Adipocyte (in vitro differentiated cells): ENCODE data around the gene MYO18A.

Experiments
- DNase-seq: peaks from one replicate; pipeline ENCODE4 v3.0.0-alpha.2; 2015; ENCODE audit warnings: low read depth
- H3K27me3 ChIP-seq: replicated peaks from 2 replicates; pipeline ENCODE4 v1.7.0; 2013; ENCODE audit warnings: mild to moderate bottlenecking, low read length, moderate library complexity; ENCODE audit not compliant: control insufficient read depth, insufficient read depth
- H3K36me3 ChIP-seq: 2 replicates; pipeline ENCODE4 v1.7.0; 2013; ENCODE audit warnings: low read length, mild to moderate bottlenecking, moderate library complexity; ENCODE audit not compliant: control insufficient read depth, insufficient read depth, severe bottlenecking
- H3K4me1 ChIP-seq: 2 replicates; pipeline ENCODE4 v1.7.0; 2013; ENCODE audit warnings: mild to moderate bottlenecking, low read length, moderate library complexity; ENCODE audit not compliant: control insufficient read depth, insufficient read depth
- H3K4me3 ChIP-seq: 2 replicates; pipeline ENCODE4 v1.7.0; 2013; ENCODE audit warnings: mild to moderate bottlenecking, low read length, moderate library complexity
- H3K9ac ChIP-seq: 2 replicates; pipeline ENCODE4 v1.7.0; 2013; ENCODE audit warnings: mild to moderate bottlenecking, low read length, moderate library complexity
- H3K9me3 ChIP-seq: 2 replicates; pipeline ENCODE4 v1.7.0; 2013; ENCODE audit warnings: mild to moderate bottlenecking, low read length, moderate library complexity; ENCODE audit not compliant: control insufficient read depth

The MYO18A gene

GRCh38 chr17:29165261-29165660 is 14.9 kb downstream of the MYO18A start:
- Histone ChIP-seq H3K36me3 (peaks cover 8% of the 10 kb centered on the region), H3K4me1 (no peaks in the 10 kb centered on the region), H3K27me3 (no peaks in the 10 kb centered on the region), H3K9me3 (no peaks in the 10 kb centered on the region), H3K9ac (no peak overlapping the region), H3K4me3 (no peak overlapping the region)
- DNase-seq: no peak

DNA sequence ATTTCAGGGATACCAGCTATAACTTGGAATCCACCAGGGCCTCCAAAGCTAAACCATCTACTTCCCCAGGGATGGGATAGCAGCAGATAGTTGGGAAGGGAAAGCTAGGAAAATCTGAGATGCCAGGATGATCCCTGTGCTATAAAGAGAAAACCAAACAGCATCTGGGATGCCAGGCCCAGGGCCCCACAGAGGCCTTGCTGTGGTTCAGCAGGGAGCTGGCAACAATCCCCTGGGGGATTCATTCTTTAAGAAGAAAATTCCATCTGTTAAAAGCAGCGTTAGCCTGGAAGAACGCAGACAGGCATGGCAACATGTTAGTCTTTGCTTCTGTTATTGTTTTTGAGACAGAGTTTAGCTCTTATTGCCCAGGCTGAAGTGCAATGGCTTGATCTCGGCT is 16.6 kb downstream of the MYO18A start:
- Histone ChIP-seq H3K4me1 (no peaks in the 10 kb centered on the region), H3K9me3 (no peaks in the 10 kb centered on the region), H3K27me3 (no peaks in the 10 kb centered on the region), H3K36me3 (peaks cover 8% of the 10 kb centered on the region), H3K9ac (no peak overlapping the region), H3K4me3 (no peak overlapping the region)
- DNase-seq: peak; percentile 85

GRCh38 chr17:29162909-29163341 is 17.3 kb downstream of the MYO18A start:
- no peaks in the 10 kb centered on the region for H3K9me3 ChIP-seq
- H3K27me3 ChIP-seq: no peaks in the 10 kb centered on the region
- H3K4me3 ChIP-seq: no peak overlapping the region
- H3K4me1 ChIP-seq: no peaks in the 10 kb centered on the region
- H3K9ac ChIP-seq: no peak overlapping the region
- no peak for DNase-seq
- H3K36me3 ChIP-seq: peaks cover 8% of the 10 kb centered on the region

DNA sequence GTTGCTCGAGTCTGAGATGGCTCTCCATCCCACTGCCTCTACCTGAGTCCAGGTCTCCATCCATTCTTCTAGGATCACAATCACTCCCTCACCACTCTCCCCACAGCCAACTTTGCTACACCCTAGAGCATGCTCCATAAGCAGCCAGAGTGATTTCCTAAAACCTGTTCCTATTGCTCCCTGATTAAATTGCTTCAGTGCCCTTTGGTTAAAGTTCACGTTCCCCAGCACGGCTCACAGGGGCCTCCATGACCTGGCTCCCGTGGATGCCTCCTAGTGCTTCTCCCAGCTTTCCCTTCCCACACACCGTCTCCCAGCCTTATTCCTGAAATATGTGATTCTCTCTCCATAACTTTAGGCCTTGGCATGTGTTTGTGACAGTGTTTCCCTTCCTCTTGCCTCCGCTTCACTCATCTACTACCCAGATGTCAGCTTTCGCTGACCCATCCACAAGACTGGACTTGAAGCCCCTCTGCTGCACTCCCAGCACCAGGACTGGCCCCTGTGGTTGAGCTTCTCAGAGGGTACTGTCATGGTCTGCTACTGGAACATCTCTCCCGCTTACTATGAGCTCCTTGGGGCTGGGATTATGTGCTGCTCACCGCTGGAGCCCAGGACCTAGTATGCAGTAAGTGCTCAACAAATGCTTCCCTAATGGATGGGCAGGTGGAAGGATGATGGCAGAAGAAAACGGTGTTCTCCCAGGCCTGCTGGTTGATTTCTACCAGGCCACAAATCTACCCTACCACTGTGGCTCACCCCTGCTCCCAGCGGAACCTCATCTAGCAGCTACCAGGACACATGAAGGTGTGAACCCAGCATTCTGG is 17.9 kb downstream of the MYO18A start:
- Histone ChIP-seq H3K36me3 (peaks cover 8% of the 10 kb centered on the region), H3K9me3 (no peaks in the 10 kb centered on the region), H3K4me1 (no peaks in the 10 kb centered on the region), H3K9ac (no peak overlapping the region), H3K27me3 (no peaks in the 10 kb centered on the region), H3K4me3 (no peak overlapping the region)
- DNase-seq: no peak

GRCh38 chr17:29160253-29160652 is 19.9 kb downstream of the MYO18A start:
- no peak overlapping the region for H3K9ac ChIP-seq
- no peak overlapping the region for H3K4me3 ChIP-seq
- no peak for DNase-seq
- no peaks in the 10 kb centered on the region for H3K9me3 ChIP-seq
- H3K27me3 ChIP-seq: no peaks in the 10 kb centered on the region
- peaks cover under 1% of the 10 kb centered on the region for H3K36me3 ChIP-seq
- H3K4me1 ChIP-seq: peaks cover 11% of the 10 kb centered on the region

GRCh38 chr17:29159306-29159860 is 20.8 kb downstream of the MYO18A start:
- DNase-seq: peak; percentile 62
- Histone ChIP-seq H3K27me3 (no peaks in the 10 kb centered on the region), H3K9me3 (no peaks in the 10 kb centered on the region), H3K36me3 (no peaks in the 10 kb centered on the region), H3K9ac (no peak overlapping the region), H3K4me1 (peaks cover 20% of the 10 kb centered on the region), H3K4me3 (no peak overlapping the region)

DNA sequence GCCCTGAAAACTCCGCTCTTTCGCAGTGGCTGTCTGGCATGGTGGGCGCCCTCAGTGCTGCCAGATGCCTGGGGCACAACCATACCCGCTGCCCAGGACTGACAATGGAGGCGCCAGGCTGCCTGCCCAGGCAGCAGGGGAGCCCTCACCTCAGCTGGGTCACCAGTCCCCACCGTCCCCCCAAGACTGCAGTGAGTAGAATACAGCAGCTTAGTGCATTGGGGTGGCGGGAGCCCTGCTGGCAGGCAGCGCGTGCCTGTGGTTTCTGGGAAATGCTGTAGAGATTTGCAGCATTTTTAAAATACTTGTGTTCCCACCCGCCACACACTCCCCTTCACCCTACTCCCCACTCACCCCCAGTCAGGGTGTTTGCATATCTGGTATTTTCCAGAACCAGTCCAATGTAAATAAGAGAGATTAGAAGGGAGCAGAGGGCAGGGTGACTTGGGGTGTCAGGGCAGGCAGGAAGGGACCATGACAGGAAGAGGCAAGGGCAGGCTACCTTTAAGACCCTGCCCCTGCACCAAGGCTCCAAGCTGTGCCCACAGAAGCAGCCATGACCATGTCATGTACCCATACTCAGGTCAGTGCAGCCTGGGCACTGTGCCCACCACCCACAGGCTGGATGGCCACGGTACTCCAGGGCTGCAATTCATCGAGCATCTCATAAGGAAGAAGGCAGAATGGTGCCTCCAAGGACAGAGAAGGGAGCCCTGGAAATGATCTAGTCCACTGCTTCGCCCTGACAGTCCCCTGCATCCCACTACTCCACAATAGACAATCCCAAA is 21.5 kb downstream of the MYO18A start:
- Histone ChIP-seq H3K9ac (no peak overlapping the region), H3K4me1 (peaks cover 23% of the 10 kb centered on the region), H3K4me3 (no peak overlapping the region), H3K9me3 (no peaks in the 10 kb centered on the region), H3K27me3 (no peaks in the 10 kb centered on the region), H3K36me3 (no peaks in the 10 kb centered on the region)
- peak; percentile 88 for DNase-seq

GRCh38 chr17:29158096-29158487 is 22.1 kb downstream of the MYO18A start:
- H3K9me3 ChIP-seq: no peaks in the 10 kb centered on the region
- DNase-seq: peak; percentile 42
- H3K4me3 ChIP-seq: no peak overlapping the region
- no peak overlapping the region for H3K9ac ChIP-seq
- H3K27me3 ChIP-seq: no peaks in the 10 kb centered on the region
- H3K36me3 ChIP-seq: no peaks in the 10 kb centered on the region
- peaks cover 23% of the 10 kb centered on the region for H3K4me1 ChIP-seq

DNA sequence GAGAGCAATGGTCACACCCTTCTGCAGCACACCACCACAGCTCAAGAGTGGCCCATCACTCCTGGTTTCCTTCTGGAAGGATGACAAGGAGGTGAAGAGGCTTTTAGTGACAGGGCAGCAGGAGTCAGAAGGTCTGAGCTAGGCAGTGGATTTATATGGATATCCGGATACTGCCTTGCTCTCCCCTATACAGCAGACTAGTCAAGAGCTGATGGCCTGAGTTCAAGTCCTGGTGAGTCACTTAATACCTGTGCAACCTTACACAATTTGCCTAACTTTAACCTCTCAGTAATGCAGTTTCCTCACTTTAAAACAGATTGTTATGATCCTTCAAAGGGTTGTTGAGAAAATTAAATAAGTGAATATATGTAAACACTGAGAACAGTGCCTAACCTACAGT is 22.9 kb downstream of the MYO18A start:
- Histone ChIP-seq H3K27me3 (no peaks in the 10 kb centered on the region), H3K4me3 (no peak overlapping the region), H3K36me3 (no peaks in the 10 kb centered on the region), H3K9ac (no peak overlapping the region), H3K9me3 (no peaks in the 10 kb centered on the region), H3K4me1 (peaks cover 23% of the 10 kb centered on the region)
- DNase-seq: no peak

DNA sequence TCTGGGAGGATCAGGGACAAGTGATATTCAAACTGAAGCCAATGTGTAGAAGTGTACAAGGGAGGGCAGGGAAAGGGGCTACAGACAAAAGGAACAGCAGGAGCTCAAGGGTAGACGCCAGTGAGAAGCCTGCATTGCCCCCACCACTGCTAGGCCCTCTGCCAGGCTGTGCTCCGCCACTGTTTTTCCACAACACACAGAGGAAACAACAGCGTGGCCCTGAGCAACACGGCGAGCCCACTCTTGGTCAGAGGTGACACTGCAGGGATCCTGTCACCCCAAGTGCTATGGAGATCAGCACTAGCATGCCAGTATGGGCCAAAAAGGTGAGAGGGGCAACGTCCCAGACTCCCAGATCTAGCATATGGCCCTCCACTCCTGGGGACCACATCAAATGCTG is 23.4 kb downstream of the MYO18A start:
- no peak for DNase-seq
- Histone ChIP-seq H3K9ac (no peak overlapping the region), H3K9me3 (no peaks in the 10 kb centered on the region), H3K27me3 (no peaks in the 10 kb centered on the region), H3K4me1 (peaks cover 23% of the 10 kb centered on the region), H3K4me3 (no peak overlapping the region), H3K36me3 (no peaks in the 10 kb centered on the region)

DNA sequence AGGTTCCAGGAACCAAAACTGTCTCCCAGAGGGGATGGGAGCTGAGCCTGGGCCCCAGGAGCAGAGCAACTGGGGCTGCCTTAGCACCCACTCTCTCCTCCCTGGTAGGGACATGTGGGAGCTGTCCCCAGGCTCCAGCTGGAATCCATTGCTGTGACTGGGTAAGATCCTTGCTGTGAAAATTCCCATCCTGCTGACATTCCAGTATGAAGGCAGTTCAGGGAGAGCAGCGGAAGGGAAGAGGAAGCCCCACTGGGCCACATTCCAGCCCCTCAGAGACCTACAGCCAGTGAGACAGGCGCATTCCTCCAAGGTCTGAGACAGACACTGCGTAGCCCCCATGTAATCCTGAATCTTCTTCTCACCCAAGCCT is 24.2 kb downstream of the MYO18A start:
- Histone ChIP-seq H3K9ac (no peak overlapping the region), H3K27me3 (no peaks in the 10 kb centered on the region), H3K4me1 (peaks cover 23% of the 10 kb centered on the region), H3K9me3 (no peaks in the 10 kb centered on the region), H3K4me3 (no peak overlapping the region), H3K36me3 (no peaks in the 10 kb centered on the region)
- DNase-seq: peak; percentile 48
